GM23338 (cell line): ENCODE data around the gene ASB3.

Experiments used
- CREB1 ChIP-seq: fragments of 250-450 bp; sonication (Bioruptor Pico); IDR thresholded peaks from 2 replicates; pipeline ENCODE4 v1.5.0; 2020; ENCODE audit warnings: low read depth, mild to moderate bottlenecking, moderate library complexity
- EZH2phosphoT487 ChIP-seq: fragments of 200-600 bp; sonication (generic); IDR thresholded peaks from one replicate; pipeline ENCODE4 v1.8.1; 2018; ENCODE audit warnings: antibody characterized with exemption; ENCODE audit not compliant: unreplicated experiment
- POLR2AphosphoS5 ChIP-seq: IDR thresholded peaks from 2 replicates; pipeline ENCODE4 v1.6.1; 2016; ENCODE audit warnings: antibody characterized with exemption, low read depth
- STAT1 ChIP-seq: IDR thresholded peaks from one replicate; pipeline ENCODE4 v1.6.1; 2016; ENCODE audit warnings: antibody characterized with exemption; ENCODE audit not compliant: unreplicated experiment
- TF ChIP-seq, protein P1 (sequence below), 2 experiments: fragments of 200-600 bp in 1 of 2; sonication (generic) in 1 of 2; conservative IDR thresholded peaks; 2 replicates each; pipeline versions ENCODE4 v1.5.1 to v1.6.1; 2016 to 2017; ENCODE audit warnings: antibody characterized with exemption in 2 of 2, low read depth in 2 of 2, mild to moderate bottlenecking in 2 of 2, moderate library complexity in 1 of 2
- TF ChIP-seq, protein P2 (sequence below): IDR thresholded peaks from one replicate; pipeline ENCODE4 v1.6.1; 2018; ENCODE audit warnings: antibody characterized with exemption; ENCODE audit not compliant: unreplicated experiment

DNA sequence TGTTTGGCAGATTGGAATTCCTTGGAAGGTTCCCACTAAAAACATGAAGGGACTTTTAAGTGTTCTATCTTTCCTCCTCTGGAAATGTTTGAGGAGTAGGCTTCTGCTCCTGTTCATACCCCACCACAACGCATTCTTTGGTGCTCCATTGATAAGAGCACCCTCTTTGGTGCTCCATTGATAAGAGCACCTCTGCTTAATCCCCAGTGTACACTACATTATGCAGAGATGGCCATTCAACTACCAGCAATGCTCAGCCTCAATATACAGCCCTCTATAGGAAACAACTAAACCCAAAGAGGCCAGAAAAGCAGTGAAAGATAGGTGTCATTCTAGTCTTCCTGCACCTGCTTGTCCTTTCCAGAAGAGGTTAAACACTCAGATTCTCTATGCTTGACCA, 21.0 kb downstream of the ASB3 start:
- TF ChIP-seq CREB1 (CRISPR knock-in tag) (no peak), POLR2AphosphoS5 (no peak), STAT1 (no peak), EZH2phosphoT487 (no peak)
- TF ChIP-seq, protein P1, sequence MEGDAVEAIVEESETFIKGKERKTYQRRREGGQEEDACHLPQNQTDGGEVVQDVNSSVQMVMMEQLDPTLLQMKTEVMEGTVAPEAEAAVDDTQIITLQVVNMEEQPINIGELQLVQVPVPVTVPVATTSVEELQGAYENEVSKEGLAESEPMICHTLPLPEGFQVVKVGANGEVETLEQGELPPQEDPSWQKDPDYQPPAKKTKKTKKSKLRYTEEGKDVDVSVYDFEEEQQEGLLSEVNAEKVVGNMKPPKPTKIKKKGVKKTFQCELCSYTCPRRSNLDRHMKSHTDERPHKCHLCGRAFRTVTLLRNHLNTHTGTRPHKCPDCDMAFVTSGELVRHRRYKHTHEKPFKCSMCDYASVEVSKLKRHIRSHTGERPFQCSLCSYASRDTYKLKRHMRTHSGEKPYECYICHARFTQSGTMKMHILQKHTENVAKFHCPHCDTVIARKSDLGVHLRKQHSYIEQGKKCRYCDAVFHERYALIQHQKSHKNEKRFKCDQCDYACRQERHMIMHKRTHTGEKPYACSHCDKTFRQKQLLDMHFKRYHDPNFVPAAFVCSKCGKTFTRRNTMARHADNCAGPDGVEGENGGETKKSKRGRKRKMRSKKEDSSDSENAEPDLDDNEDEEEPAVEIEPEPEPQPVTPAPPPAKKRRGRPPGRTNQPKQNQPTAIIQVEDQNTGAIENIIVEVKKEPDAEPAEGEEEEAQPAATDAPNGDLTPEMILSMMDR (conservative IDR thresholded peaks at IDR 0.05; ENCODE audit: low read depth in 2 of 2) = no peak
- TF ChIP-seq, protein P2, sequence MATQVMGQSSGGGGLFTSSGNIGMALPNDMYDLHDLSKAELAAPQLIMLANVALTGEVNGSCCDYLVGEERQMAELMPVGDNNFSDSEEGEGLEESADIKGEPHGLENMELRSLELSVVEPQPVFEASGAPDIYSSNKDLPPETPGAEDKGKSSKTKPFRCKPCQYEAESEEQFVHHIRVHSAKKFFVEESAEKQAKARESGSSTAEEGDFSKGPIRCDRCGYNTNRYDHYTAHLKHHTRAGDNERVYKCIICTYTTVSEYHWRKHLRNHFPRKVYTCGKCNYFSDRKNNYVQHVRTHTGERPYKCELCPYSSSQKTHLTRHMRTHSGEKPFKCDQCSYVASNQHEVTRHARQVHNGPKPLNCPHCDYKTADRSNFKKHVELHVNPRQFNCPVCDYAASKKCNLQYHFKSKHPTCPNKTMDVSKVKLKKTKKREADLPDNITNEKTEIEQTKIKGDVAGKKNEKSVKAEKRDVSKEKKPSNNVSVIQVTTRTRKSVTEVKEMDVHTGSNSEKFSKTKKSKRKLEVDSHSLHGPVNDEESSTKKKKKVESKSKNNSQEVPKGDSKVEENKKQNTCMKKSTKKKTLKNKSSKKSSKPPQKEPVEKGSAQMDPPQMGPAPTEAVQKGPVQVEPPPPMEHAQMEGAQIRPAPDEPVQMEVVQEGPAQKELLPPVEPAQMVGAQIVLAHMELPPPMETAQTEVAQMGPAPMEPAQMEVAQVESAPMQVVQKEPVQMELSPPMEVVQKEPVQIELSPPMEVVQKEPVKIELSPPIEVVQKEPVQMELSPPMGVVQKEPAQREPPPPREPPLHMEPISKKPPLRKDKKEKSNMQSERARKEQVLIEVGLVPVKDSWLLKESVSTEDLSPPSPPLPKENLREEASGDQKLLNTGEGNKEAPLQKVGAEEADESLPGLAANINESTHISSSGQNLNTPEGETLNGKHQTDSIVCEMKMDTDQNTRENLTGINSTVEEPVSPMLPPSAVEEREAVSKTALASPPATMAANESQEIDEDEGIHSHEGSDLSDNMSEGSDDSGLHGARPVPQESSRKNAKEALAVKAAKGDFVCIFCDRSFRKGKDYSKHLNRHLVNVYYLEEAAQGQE = no peak
